Tibial nerve (tissue), 4 donors: ENCODE measurements around the gene RGS6. TPM values are rescaled to one million over a fixed set of nuclear protein-coding genes. Genes with fewer than 3 reads are reported as not detected.

Source experiments
- DNase-seq, 2 donors: peaks; one replicate each; pipeline ENCODE4 v3.0.0-alpha.2; 2019; ENCODE audit warnings: low spot score in 2 of 2
- H3K27ac ChIP-seq, 4 donors: fragments of 200-600 bp; sonication (generic) in 3 of 4; one replicate each; pipeline ENCODE4 v1.5.1; 2017 to 2019; ENCODE audit warnings: mild to moderate bottlenecking in 1 of 4
- H3K27me3 ChIP-seq, 2 donors: fragments of 200-600 bp; sonication (generic) in 1 of 2; one replicate each; pipeline versions ENCODE4 v1.5.1 to v1.6.0; 2017 to 2019
- H3K36me3 ChIP-seq, 3 donors: fragments of 200-600 bp; sonication (generic); one replicate each; pipeline ENCODE4 v1.5.1; 2018 to 2019
- H3K4me1 ChIP-seq, 4 donors: fragments of 200-600 bp; sonication (generic) in 3 of 4; one replicate each; pipeline ENCODE4 v1.5.1; 2017 to 2019
- H3K4me3 ChIP-seq, 4 donors: fragments of 200-600 bp; sonication (generic) in 3 of 4; one replicate each; pipeline ENCODE4 v1.5.1; 2017 to 2019; ENCODE audit warnings: mild to moderate bottlenecking in 1 of 4, moderate library complexity in 1 of 4
- H3K9me3 ChIP-seq, 4 donors: fragments of 200-600 bp; sonication (generic) in 3 of 4; one replicate each; pipeline ENCODE4 v1.5.1; 2017 to 2019
- EP300 ChIP-seq, 2 donors: sonication (generic); formaldehyde crosslinking; IDR thresholded peaks; one replicate each; pipeline ENCODE4 v1.6.1; 2017; ENCODE audit warnings: antibody characterized with exemption in 2 of 2, mild to moderate bottlenecking in 1 of 2
- POLR2A ChIP-seq, 2 donors: fragments of 450-650 bp; IDR thresholded peaks; one replicate each; pipeline ENCODE4 v1.6.1; 2017; ENCODE audit warnings: antibody characterized with exemption in 2 of 2, mild to moderate bottlenecking in 2 of 2, moderate library complexity in 2 of 2
- WGBS, 2 donors: methylation state at CpG; one replicate each; pipeline ENCODE4 v1.1.5; 2018; 5-methylcytosine and 5-hydroxymethylcytosine counted together
- total RNA-seq, 4 donors: library from RNA; depleted of rRNA; stranded (reverse); fragments of >200 nt; gene quantifications; one replicate each; pipeline ENCODE4 v1.1.0, GENCODE V29; 2016
- TF ChIP-seq, protein P1 (sequence below), 5 experiments: fragments of 200-600 bp in 3 of 5; fragments of 450-650 bp in 2 of 5; sonication (generic) in 3 of 5; IDR thresholded peaks; one replicate each; pipeline ENCODE4 v1.5.1; 2016 to 2019; ENCODE audit warnings: antibody characterized with exemption in 5 of 5, mild to moderate bottlenecking in 3 of 5, moderate library complexity in 2 of 5

RGS6 gene
- total RNA-seq, 4 donors from 2014 or later: 43.5 to 67.2 (median 54.7) TPM

DNA sequence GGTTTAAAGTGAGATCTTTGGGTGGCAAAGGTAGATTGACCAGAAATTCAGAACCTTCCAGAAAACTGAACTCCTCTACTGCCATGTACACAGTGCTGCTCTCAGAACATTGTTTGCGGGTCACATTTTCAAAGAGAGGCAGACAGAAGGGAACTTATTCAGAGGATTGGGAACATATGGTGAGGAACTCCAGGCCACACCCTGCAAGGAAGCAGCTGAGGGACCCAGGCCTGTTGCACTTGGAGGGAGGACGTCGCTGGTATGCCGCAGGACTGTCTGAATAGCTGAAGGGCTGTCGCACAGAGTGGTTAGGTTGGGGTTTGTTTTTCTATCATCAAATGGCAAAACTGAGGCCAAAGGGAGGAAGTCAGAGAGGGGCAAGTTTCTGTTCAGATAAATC, 520.5 kb downstream of the RGS6 start:
- Histone ChIP-seq H3K4me1 (no peaks in the 10 kb centered on the region), H3K36me3 (no peaks in the 10 kb centered on the region), H3K9me3 (no peaks in the 10 kb centered on the region), H3K27me3 (no peaks in the 10 kb centered on the region), H3K27ac (no peak overlapping the region), H3K4me3 (no peak overlapping the region)
- TF ChIP-seq POLR2A (IDR thresholded peaks at IDR 0.05): no peak
- TF ChIP-seq EP300 (IDR thresholded peaks at IDR 0.05): no peak
- TF ChIP-seq, protein P1, sequence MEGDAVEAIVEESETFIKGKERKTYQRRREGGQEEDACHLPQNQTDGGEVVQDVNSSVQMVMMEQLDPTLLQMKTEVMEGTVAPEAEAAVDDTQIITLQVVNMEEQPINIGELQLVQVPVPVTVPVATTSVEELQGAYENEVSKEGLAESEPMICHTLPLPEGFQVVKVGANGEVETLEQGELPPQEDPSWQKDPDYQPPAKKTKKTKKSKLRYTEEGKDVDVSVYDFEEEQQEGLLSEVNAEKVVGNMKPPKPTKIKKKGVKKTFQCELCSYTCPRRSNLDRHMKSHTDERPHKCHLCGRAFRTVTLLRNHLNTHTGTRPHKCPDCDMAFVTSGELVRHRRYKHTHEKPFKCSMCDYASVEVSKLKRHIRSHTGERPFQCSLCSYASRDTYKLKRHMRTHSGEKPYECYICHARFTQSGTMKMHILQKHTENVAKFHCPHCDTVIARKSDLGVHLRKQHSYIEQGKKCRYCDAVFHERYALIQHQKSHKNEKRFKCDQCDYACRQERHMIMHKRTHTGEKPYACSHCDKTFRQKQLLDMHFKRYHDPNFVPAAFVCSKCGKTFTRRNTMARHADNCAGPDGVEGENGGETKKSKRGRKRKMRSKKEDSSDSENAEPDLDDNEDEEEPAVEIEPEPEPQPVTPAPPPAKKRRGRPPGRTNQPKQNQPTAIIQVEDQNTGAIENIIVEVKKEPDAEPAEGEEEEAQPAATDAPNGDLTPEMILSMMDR (IDR thresholded peaks at IDR 0.05): no peak
- DNase-seq: no peak
- WGBS, 2 donors: 95 to 96% methylated on average over 5 of the region's 5 CpGs

DNA sequence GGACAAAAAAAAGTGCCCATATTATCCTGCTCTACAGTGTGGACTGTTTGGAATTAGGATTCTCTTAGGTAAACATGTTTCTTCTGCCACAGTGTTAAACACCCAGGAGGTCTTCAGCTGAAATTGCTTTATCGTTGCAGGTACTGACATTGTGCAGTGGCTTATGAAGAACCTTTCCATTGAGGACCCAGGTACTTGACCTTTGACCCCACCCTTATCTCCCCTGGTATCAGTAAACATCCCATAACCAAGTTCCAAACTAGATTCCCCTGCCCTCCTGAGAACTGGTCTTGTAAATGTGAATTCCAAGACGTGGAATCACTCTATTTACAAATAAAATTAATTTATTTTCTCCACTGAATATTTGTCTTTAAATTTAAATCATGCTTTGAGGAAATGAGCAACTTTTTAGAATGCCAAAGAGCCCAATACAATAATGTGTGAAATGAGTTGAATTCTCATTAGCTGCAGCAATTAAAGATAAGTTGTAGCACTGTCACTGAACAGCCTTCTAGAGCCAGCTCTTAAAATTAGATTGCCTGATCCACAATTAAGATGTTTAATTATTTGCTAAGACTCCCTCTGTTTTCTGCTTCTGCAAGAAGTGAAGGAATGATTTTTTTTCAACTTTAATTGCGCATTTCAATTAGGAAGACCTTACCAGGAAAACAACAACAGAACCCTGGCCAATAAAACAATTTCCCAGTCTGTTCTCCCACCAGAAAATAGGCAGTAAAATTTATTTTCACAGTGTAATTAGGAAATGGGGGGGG, 522.3 kb downstream of the RGS6 start:
- Histone ChIP-seq H3K27me3 (no peaks in the 10 kb centered on the region), H3K36me3 (no peaks in the 10 kb centered on the region), H3K4me1 (no peaks in the 10 kb centered on the region), H3K4me3 (no peak overlapping the region), H3K27ac (no peak overlapping the region), H3K9me3 (no peaks in the 10 kb centered on the region)
- no peak for DNase-seq
- TF ChIP-seq POLR2A (IDR thresholded peaks at IDR 0.05) (no peak), EP300 (IDR thresholded peaks at IDR 0.05) (no peak)
- TF ChIP-seq, protein P1 (IDR thresholded peaks at IDR 0.05): no peak
- WGBS, 2 donors: 67 to 71% methylated on average over 3 of the region's 3 CpGs

DNA sequence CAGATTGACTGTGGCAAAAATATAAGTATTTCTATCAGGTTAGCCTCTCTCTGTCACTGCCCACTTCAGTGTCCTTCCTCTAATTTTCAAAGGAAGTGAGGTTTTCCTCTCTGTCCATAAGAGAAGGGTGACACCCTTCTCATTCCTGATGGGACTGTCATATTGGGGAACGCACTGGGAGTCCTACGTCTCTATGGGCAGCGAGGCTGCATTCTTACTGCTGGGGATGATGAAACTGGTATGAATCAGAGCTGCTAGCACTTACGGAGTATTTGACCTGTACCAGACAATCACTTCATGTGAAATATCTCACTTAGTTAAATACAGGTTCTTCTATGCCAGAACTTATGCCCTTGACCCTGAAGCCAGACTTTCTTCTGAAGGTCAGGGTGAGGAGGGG, 525.4 kb downstream of the RGS6 start:
- Histone ChIP-seq H3K27me3 (no peaks in the 10 kb centered on the region), H3K27ac (no peak overlapping the region), H3K36me3 (peaks cover 0 to 4% (median 0%) of the 10 kb centered on the region in 3 donors), H3K9me3 (no peaks in the 10 kb centered on the region), H3K4me1 (no peaks in the 10 kb centered on the region), H3K4me3 (no peak overlapping the region)
- DNase-seq: no peak
- 84 to 91% methylated on average over 4 of the region's 4 CpGs for WGBS, 2 donors
- TF ChIP-seq POLR2A (IDR thresholded peaks at IDR 0.05) (no peak), EP300 (IDR thresholded peaks at IDR 0.05) (no peak)
- TF ChIP-seq, protein P1 (IDR thresholded peaks at IDR 0.05): no peak

DNA sequence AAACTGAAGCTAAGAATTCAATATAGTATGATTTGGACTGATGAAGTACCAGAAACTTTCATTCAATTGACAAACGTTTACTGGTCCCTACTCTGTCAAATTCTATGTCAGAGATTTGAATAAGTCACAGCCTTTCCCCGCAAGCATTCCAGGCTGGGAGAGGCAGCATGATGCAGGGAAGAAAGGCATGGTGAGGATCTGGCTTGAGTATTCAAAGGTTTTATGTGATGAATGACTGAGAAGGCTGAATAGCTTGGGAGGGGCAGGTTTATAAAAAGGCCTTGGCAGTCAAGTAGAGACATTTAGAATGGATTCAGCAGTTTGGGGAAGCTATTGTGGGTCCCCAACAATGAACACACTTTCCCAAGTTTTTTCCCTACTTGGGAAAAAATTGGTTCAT, 529.8 kb downstream of the RGS6 start:
- 67 to 81% methylated on average over 2 of the region's 2 CpGs for WGBS, 2 donors

More for the DNA sequence above, 529.8 kb downstream of the RGS6 start:
- H3K4me1 ChIP-seq: no peaks in the 10 kb centered on the region
- peaks cover 0 to 17% (median 0%) of the 10 kb centered on the region in 4 donors for H3K9me3 ChIP-seq
- DNase-seq: no peak
- no peak overlapping the region for H3K27ac ChIP-seq
- H3K27me3 ChIP-seq: no peaks in the 10 kb centered on the region
- H3K4me3 ChIP-seq: no peak overlapping the region
- peaks cover 0 to 23% (median 0%) of the 10 kb centered on the region in 3 donors for H3K36me3 ChIP-seq
- TF ChIP-seq, protein P1 (IDR thresholded peaks at IDR 0.05): no peak
- TF ChIP-seq EP300 (IDR thresholded peaks at IDR 0.05) (no peak), POLR2A (IDR thresholded peaks at IDR 0.05) (no peak)
